ENCODE data around the gene SLC18B1.

The SLC18B1 gene

DNA sequence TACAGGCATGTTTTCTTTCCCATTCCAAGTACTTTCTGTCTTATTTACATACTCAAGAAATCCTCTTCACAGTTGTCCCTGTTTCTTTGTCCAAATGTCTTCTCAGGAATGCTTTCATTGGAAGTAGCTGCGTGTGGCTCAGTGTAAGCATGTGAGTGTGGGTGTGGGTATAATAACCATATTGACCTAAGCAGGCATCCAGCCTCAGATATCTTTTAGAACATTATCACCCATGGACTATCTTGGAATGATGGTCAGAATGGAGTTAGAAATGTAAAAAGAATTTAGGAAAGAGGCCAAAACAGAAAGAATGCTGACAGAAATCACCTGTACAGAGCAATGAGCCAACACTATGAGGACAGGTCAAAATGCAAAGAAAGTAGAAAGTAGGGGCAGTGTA, 57.2 kb downstream of the SLC18B1 start:
- no peak for DNase-seq

DNA sequence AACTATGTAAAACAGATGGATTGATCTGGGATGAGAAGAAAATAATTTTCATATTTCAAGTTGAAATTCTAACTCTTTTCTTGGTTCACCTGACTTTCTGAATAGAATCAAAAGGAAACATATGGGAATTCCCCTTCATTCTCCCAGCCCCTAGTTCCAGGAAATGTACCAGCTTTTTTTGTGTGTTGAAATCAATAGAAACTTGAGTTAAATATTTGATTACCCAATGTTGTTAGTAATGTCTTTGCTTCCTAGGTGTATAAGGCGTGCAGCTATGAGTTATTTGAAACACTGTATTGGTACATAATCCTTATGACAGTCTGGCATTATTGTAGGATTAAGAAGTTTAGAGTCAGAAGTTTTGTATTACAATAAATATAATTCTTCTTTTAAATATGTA, 62.2 kb downstream of the SLC18B1 start:
- no peak for DNase-seq

DNA sequence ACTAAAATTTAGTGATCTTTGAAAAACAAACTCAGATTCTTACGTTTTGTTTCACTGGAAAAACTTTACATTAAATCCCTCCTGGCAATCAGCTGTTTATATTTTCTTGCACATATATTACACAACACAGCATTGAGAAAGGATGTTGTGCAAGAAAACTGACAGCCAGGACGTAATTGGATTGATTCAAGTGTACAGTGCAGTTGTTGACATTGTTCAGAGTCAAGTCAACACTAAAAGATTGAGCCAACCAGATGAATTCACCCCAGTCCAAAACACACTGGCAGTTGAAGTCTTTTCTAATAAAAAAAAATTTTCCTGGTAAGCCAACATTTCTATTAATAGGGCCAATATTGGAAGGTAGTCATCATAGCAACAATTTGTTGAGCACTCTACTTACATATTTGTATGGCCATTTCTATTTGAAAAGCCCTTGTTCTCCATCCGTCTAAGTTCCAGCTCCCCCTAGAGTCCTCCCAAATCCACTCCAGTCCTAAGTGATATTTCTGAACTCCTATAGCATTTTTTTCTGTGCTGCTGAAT, 63.7 kb downstream of the SLC18B1 start:
- DNase-seq: no peak

DNA sequence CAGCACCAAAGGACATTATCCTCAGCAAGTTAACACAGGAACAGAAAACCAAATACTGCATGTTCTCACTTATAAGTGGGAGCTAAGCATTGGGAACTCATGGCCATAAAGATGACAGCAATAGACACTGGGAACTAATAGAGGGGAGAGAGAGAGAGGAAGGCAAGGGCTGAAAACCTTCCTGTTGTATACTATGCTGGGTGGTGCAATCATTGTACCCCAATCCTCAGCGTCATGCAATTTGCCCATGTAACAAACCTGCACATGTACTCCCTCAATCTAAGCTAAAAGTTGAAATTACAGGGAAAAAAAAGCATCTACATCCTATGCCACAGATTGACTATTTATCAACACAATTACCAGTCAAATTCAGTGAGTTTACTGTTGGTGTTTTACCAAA, 64.6 kb downstream of the SLC18B1 start:
- no peak for DNase-seq

DNA sequence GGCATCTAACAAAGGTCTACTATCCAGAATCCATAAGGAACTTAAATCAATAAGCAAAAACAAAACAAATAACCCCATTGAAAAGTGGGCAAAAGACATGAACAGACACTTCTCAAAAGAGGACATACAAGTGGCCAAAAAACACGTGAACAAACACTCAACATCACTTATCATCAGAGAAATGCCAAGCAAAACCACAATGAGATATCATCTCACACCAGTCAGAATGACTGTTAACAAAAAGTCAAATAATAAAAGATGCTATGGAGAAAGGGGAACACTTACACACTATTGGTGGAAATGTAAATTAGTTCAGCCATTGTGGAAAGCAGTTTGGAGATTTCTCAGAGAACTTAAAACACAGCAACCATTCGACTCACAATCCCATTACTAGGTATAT, 65.2 kb downstream of the SLC18B1 start:
- no peak for DNase-seq

DNA sequence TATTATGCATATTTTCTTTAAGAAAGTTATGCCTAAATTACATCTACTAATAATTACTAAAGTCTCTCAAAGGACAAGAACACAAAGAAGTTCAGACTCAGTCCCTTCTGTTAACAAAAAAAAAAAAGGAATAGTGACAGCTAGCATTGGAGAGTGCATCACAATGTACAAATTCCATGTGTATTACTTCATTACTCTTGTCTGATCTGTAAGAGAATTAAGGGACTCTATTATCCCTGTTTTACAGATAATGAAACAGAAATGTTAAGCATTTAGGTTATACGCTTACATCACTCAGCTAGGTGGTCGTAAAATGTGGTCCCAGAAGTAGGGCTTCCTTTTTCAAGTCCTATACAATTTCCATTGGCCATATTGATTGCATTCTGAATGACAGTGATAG, 67.4 kb downstream of the SLC18B1 start:
- no peak for DNase-seq

DNA sequence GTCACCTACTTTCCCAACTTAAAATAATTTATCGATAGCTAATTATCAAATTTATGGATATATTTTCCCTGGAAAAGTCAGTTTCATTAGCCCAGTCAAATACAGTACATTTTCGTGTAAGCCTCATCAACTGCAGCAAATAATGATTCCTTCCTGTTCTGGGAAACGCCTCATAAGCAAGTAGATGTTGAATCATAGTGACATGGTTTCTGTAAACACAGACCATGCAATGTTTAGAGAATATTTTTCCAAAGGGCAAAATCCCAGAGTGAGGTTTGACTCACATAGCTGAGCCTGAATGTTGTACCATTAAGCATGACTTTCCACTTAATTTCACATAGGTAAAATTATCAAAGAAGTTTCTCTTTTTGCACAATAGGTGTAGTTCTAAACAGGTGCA, 67.9 kb downstream of the SLC18B1 start:
- no peak for DNase-seq

DNA sequence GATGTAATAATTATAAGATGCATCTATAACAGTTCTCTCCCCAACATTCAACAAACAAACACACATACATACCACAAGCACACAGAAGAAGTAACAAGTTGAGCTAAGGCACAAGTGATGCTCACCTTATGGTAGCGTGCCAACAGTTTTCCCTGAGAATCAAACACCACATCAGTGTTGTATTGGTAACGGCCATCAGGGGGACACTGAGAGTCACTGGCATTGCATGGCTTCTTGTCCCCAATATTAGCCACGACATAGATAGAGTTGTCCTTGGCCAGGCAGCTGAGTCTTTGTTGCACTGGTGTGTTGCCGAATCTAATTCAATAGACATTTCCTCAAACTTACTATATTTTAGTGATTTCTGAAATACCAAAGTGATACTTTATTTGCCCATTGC, 69.8 kb downstream of the SLC18B1 start:
- DNase-seq: no peak

DNA sequence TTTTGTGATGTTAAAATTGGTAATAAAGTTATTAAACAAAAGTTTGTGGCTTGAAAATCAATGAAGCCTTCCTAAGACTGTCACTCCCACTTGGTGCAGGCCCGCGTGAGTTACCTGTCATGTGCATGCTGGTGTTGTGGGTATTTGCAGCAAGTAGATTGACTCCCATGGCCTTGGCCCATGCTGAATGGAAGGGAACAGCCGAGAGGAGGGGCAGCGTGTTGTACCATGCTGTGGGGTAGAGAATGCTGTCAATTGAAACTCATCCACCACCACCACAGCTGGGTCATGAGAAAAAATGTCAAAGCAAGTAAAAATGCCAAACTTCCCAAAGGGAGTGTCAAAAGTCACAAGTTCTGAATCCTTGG, 71.8 kb downstream of the SLC18B1 start:
- DNase-seq: no peak

DNA sequence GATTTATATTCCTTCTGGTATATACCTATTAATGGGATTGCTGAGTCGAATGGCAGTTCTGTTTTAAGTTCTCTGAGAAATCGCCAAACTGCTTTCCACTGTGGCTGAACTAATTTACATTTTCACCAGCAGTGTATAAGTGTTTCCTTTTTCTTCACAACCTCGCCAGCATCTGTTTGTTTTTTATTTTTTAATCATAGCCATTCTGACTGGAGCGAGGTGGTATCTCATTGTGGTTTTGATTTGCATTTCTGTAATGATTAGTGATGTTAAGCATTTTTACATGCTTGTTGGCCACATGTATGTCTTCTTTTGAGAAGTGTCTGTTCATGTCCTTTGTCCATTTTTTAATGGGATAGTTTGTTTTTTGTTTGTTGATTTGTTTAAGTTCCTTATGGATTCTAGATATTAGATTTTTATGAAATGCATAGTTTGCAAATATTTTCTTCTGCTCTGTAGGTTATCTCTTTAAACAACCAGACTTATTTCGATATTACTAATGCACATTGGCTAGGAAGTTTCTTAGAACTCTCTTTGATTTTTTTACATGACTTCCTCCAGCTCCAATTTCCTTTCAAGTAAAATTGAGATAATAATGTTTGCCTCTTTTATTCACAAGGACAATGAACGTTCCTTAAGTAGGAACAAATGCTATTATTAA, 72.4 kb downstream of the SLC18B1 start:
- no peak for DNase-seq

DNA sequence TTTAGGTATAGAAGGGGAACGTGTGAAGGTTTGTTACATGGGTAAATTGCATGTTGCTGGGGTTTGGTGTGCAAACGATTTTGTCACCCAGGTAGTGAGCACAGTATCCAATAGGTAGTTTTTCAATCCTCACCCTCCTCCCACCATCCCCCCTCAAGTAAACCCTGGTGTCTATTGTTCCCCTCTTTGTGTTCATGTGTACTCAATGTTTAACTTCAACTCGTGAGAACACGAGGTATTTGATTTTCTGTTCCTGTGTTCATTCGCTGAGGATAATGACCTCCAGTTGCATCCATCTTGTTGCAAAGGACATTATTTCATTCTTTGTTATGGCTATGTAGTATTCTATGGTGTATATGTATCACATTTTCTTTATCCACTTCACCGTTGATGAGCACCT, 73.0 kb downstream of the SLC18B1 start:
- no peak for DNase-seq

DNA sequence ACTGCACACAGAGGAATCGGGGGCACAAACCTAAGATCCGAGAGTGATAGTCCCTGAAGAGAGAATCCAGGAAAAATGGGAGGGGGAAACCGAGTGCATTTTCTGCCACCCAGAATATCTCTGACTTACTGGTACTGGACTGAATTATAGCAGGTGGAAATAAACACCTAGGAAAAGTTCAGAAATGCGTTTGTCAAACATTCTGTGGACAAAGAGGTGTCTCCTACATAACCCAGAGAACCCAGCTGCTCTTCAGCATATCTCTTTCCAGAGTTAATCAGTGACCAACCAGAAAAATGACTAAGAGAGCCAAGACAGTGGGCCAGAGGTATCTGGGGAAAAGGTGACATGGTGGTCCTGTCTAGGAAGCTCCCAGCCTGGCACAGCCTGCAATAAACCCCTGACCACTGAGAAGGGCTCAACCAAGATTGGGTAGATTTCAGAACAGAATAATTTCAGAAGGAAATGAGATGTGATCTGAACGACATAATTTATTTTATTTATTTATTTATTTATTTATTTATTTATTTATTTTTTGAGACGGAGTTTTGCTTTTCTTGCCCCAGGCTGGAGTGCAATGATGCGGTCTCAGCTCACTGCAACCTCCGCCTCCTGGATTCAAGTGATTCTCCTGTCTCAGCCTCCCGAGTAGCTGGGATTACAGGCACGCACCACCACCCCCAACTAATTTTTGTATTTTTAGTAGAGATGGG, 78.5 kb downstream of the SLC18B1 start:
- no peak for DNase-seq
